ENCODE results near the gene LRG1. TPM values are rescaled to one million over a fixed set of nuclear protein-coding genes. Genes with fewer than 3 reads are reported as not detected.

The LRG1 gene
- total and polyA plus RNA-seq, 10 of the 15 experiments (the other 5 are each of a cell fraction or from before 2014, with no cell fraction given): 0.29 to 4.7 (median 0.58) TPM

DNA sequence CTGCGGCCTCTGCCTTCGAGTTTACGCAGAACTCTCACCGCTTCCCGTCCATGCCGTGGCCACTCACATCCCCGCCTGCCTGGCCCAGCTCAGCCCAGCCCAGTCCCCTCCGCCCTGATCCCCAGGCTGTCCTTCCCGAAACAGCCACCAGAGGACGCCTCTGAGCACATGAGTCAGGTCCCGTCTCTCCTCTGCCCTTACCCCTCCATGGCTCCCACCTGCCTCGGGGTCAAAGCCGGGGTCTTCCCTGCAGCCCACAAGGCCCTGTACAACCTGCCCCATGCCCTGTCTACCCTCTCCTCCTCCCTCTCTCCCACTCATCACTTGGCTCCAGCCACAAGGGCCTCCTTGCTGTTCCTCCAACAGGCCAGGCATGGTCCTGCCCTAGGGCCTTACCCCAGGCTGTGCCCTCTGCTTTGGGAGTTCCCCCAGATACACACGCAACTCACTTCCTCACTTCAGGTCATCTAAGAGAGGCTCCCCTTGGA lies 27.8 kb upstream of the LRG1 start:
- RAD21 ChIA-PET (ENCODE audit: unreplicated experiment): interaction anchor here (2.5 kb wide), 1 partner anchor 69 kb away, joined by 16 read pairs; no protein-coding TSS in a partner anchor
- no peak for FAIRE-seq
- no peak overlapping the region for H2AFZ ChIP-seq (ENCODE audit: control insufficient read depth, low read depth, low read length)

More for the DNA sequence above, 27.8 kb upstream of the LRG1 start:
- ATAC-seq: peak; percentile 84
- POLR2A ChIA-PET: interaction anchor here (0.5 kb wide), 1 partner anchor 106 kb away, joined by 5 read pairs; no protein-coding TSS in a partner anchor
- no peaks in the 10 kb centered on the region for H3K79me2 ChIP-seq (ENCODE audit: control insufficient read depth, insufficient read depth, low read length)
- no peaks in the 10 kb centered on the region for H3K9me3 ChIP-seq (replicated peaks; ENCODE audit: control insufficient read depth, insufficient read depth, low read length)
- H3K9ac ChIP-seq (ENCODE audit: control insufficient read depth, insufficient read depth, low read length): no peak overlapping the region
- H3K4me2 ChIP-seq (ENCODE audit: control insufficient read depth, insufficient read depth): no peak overlapping the region
- H4K20me1 ChIP-seq (ENCODE audit: control insufficient read depth, insufficient read depth): no peaks in the 10 kb centered on the region
- TF ChIP-seq HDGF (IDR thresholded peaks at IDR 0.05) (peak; percentile 24; the same call in 1 of the 2 replicates), TAF1 (IDR thresholded peaks at IDR 0.05; ENCODE audit: borderline replicate concordance, low read depth, low read length) (no peak), SMARCA5 (IDR thresholded peaks at IDR 0.05) (peak; percentile 91), SMAD1 (IDR thresholded peaks at IDR 0.05; ENCODE audit: low read depth, partially characterized antibody) (no peak), POLR2A (IDR thresholded peaks at IDR 0.05; ENCODE audit: low read depth, low read length) (no peak), SPI1 (IDR thresholded peaks at IDR 0.05; ENCODE audit: borderline replicate concordance, insufficient read depth, low read depth, low read length) (peak; percentile 18; the same call in 1 of the 2 replicates), TCF7 (IDR thresholded peaks at IDR 0.05; ENCODE audit: borderline replicate concordance) (no peak), RAD51 (IDR thresholded peaks at IDR 0.05) (no peak), YY1 (IDR thresholded peaks at IDR 0.05; ENCODE audit: low read depth, low read length) (0 out of 2 replicates have a peak, but pooled peaks have one; percentile 17), SMC3 (IDR thresholded peaks at IDR 0.05; ENCODE audit: borderline replicate concordance, low read length) (peak; percentile 48; the same call in 1 of the 2 replicates), GABPA (IDR thresholded peaks at IDR 0.05; ENCODE audit: low read depth) (no peak), ZZZ3 (IDR thresholded peaks at IDR 0.05; ENCODE audit: control insufficient read depth, insufficient read length, low read depth) (no peak), ZNF622 (IDR thresholded peaks at IDR 0.05) (no peak), RAD21 (IDR thresholded peaks at IDR 0.05; ENCODE audit: insufficient read depth, low read depth, low read length) (0 out of 2 replicates have a peak, but pooled peaks have one; percentile 16)
- TF ChIP-seq, protein P1, sequence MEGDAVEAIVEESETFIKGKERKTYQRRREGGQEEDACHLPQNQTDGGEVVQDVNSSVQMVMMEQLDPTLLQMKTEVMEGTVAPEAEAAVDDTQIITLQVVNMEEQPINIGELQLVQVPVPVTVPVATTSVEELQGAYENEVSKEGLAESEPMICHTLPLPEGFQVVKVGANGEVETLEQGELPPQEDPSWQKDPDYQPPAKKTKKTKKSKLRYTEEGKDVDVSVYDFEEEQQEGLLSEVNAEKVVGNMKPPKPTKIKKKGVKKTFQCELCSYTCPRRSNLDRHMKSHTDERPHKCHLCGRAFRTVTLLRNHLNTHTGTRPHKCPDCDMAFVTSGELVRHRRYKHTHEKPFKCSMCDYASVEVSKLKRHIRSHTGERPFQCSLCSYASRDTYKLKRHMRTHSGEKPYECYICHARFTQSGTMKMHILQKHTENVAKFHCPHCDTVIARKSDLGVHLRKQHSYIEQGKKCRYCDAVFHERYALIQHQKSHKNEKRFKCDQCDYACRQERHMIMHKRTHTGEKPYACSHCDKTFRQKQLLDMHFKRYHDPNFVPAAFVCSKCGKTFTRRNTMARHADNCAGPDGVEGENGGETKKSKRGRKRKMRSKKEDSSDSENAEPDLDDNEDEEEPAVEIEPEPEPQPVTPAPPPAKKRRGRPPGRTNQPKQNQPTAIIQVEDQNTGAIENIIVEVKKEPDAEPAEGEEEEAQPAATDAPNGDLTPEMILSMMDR (IDR thresholded peaks at IDR 0.05 in 2 of 3, conservative IDR thresholded peaks at IDR 0.05 in 1 of 3; ENCODE audit: control insufficient read depth in 2 of 3, extremely low read depth in 1 of 3, insufficient read depth in 1 of 3, low read depth in 3 of 3, low read length in 3 of 3): peak; percentile 57 to 90 (median 70)
- TF ChIP-seq, protein P2, sequence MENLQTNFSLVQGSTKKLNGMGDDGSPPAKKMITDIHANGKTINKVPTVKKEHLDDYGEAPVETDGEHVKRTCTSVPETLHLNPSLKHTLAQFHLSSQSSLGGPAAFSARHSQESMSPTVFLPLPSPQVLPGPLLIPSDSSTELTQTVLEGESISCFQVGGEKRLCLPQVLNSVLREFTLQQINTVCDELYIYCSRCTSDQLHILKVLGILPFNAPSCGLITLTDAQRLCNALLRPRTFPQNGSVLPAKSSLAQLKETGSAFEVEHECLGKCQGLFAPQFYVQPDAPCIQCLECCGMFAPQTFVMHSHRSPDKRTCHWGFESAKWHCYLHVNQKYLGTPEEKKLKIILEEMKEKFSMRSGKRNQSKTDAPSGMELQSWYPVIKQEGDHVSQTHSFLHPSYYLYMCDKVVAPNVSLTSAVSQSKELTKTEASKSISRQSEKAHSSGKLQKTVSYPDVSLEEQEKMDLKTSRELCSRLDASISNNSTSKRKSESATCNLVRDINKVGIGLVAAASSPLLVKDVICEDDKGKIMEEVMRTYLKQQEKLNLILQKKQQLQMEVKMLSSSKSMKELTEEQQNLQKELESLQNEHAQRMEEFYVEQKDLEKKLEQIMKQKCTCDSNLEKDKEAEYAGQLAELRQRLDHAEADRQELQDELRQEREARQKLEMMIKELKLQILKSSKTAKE (IDR thresholded peaks at IDR 0.05; ENCODE audit: low read depth, poor library complexity, severe bottlenecking): no peak
- TF ChIP-seq, protein P3, sequence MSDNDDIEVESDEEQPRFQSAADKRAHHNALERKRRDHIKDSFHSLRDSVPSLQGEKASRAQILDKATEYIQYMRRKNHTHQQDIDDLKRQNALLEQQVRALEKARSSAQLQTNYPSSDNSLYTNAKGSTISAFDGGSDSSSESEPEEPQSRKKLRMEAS (IDR thresholded peaks at IDR 0.05; ENCODE audit: low read depth, low read length): no peak
- SMC1A ChIA-PET (ENCODE audit: uncharacterized antibody, unreplicated experiment): interaction anchor here (0.9 to 1.3 kb wide), 3 partner anchors 20 to 100 kb away, joined by 3 read pairs; no protein-coding TSS in a partner anchor
- H3K4me1 ChIP-seq (ENCODE audit: control insufficient read depth, insufficient read depth, low read length): no peaks in the 10 kb centered on the region
- CTCF ChIA-PET: interaction anchor here (0.6 to 10.1 kb wide), 11 partner anchors 9 to 1237 kb away, joined by 3 to 94 read pairs (median 4); partner anchors contain the start of gene NRTN
- H3K27ac ChIP-seq (ENCODE audit: control insufficient read depth, insufficient read depth): no peak overlapping the region
- H3K27me3 ChIP-seq (replicated peaks in 1 of 2; ENCODE audit: control insufficient read depth in 2 of 2, insufficient read depth in 2 of 2, low read length in 1 of 2): no peaks in the 10 kb centered on the region
- WGBS (ENCODE audit: insufficient coverage, insufficient replicate concordance, low lambda C conversion rate, missing lambda C conversion rate): 48% methylated on average over 14 of the region's 14 CpGs
- H3K4me3 ChIP-seq: no peak overlapping the region
- intact Hi-C loops (cut with micrococcal nuclease; ENCODE audit: unreplicated experiment) (no loop called here), in situ Hi-C loops (cut with MboI) (no loop called here)
- no TSS peak for BruUV-seq (replicated peaks)
- no peak for DNase-seq (ENCODE audit: low read depth, low spot score)
- H3K36me3 ChIP-seq (ENCODE audit: control insufficient read depth in 2 of 2, insufficient read depth in 2 of 2, low read length in 1 of 2): no peaks in the 10 kb centered on the region
